Liver (tissue), 9 donors: ENCODE results near the gene TFAP2B. TPM values are rescaled to one million over a fixed set of nuclear protein-coding genes. Genes with fewer than 3 reads are reported as not detected.

ENCODE experiments used
- DNase-seq: peaks from one replicate; pipeline ENCODE4 v3.0.0-alpha.2; 2017; ENCODE audit warnings: low spot score
- H3K27ac ChIP-seq, 2 donors: one replicate each; pipeline ENCODE4 v1.7.0; 2013; ENCODE audit warnings: inconsistent platforms in 2 of 2, low read length in 2 of 2, control low read depth in 1 of 2, low read depth in 1 of 2, mild to moderate bottlenecking in 1 of 2
- H3K27me3 ChIP-seq, 4 donors: one replicate each; pipeline versions ENCODE4 v1.6.1 to v1.7.0; 2013; ENCODE audit warnings: low read length in 3 of 4, inconsistent platforms in 1 of 4, mild to moderate bottlenecking in 1 of 4, moderate library complexity in 1 of 4; ENCODE audit not compliant: control insufficient read depth in 4 of 4, insufficient read depth in 4 of 4
- H3K36me3 ChIP-seq, 4 donors: one replicate each; pipeline versions ENCODE4 v1.6.1 to v1.7.0; 2013; ENCODE audit warnings: low read length in 3 of 4, mild to moderate bottlenecking in 3 of 4, low read depth in 1 of 4, moderate library complexity in 1 of 4; ENCODE audit not compliant: control insufficient read depth in 4 of 4, insufficient read depth in 3 of 4
- H3K4me1 ChIP-seq, 4 donors: one replicate each; pipeline versions ENCODE4 v1.6.1 to v1.7.0; 2013; ENCODE audit warnings: low read length in 3 of 4, mild to moderate bottlenecking in 3 of 4, moderate library complexity in 1 of 4; ENCODE audit not compliant: control insufficient read depth in 4 of 4, insufficient read depth in 4 of 4
- H3K4me3 ChIP-seq, 3 donors: one replicate each; pipeline versions ENCODE4 v1.6.1 to v1.7.0; 2013; ENCODE audit warnings: low read length in 3 of 3, control low read depth in 1 of 3, low read depth in 1 of 3, mild to moderate bottlenecking in 1 of 3
- H3K9ac ChIP-seq, 2 donors: one replicate each; pipeline ENCODE4 v1.7.0; 2013; ENCODE audit warnings: low read length in 2 of 2, mild to moderate bottlenecking in 2 of 2, moderate library complexity in 2 of 2, control low read depth in 1 of 2, low read depth in 1 of 2
- H3K9me3 ChIP-seq, 4 donors: one replicate each; pipeline versions ENCODE4 v1.6.1 to v1.7.0; 2013; ENCODE audit warnings: low read length in 3 of 4; ENCODE audit not compliant: control insufficient read depth in 4 of 4
- ATF3 ChIP-seq: IDR thresholded peaks from 2 replicates; pipeline ENCODE4 v1.6.1; 2016; ENCODE audit warnings: antibody characterized with exemption
- EGR1 ChIP-seq, 2 donors: IDR thresholded peaks; 2 replicates each; pipeline ENCODE4 v1.6.1; 2016 to 2018; ENCODE audit warnings: antibody characterized with exemption in 2 of 2, low read depth in 2 of 2
- FOXA1 ChIP-seq: IDR thresholded peaks from 2 replicates; pipeline ENCODE4 v1.6.1; 2016; ENCODE audit warnings: antibody characterized with exemption
- HNF4A ChIP-seq, 2 donors: conservative IDR thresholded peaks; 2 replicates each; pipeline ENCODE4 v1.6.1; 2016; ENCODE audit warnings: antibody characterized with exemption in 2 of 2, mild to moderate bottlenecking in 2 of 2
- HNF4G ChIP-seq: IDR thresholded peaks from 2 replicates; pipeline ENCODE4 v1.6.1; 2016; ENCODE audit warnings: antibody characterized with exemption
- JUND ChIP-seq, 2 donors: IDR thresholded peaks; 2 replicates each; pipeline ENCODE4 v1.6.1; 2016; ENCODE audit warnings: antibody characterized with exemption in 2 of 2
- MAX ChIP-seq: IDR thresholded peaks from 2 replicates; pipeline ENCODE4 v1.6.1; 2016; ENCODE audit warnings: antibody characterized with exemption
- NR2F2 ChIP-seq: IDR thresholded peaks from 2 replicates; pipeline ENCODE4 v1.6.1; 2016; ENCODE audit warnings: antibody characterized with exemption
- REST ChIP-seq: IDR thresholded peaks from 2 replicates; pipeline ENCODE4 v1.6.1; 2016; ENCODE audit warnings: antibody characterized with exemption, mild to moderate bottlenecking
- SP1 ChIP-seq: IDR thresholded peaks from 2 replicates; pipeline ENCODE4 v1.6.1; 2018; ENCODE audit warnings: antibody characterized with exemption, mild to moderate bottlenecking
- YY1 ChIP-seq: IDR thresholded peaks from 2 replicates; pipeline ENCODE4 v1.6.1; 2016; ENCODE audit warnings: antibody characterized with exemption, mild to moderate bottlenecking
- ZBTB33 ChIP-seq: IDR thresholded peaks from 2 replicates; pipeline ENCODE4 v1.6.1; 2016; ENCODE audit warnings: antibody characterized with exemption
- WGBS: extraction: QIAGEN DNeasy Blood & Tissue Kit; methylation state at CpG from one replicate; pipeline ENCODE4 v1.1.7; 2013; 5-methylcytosine and 5-hydroxymethylcytosine counted together
- polyA plus RNA-seq, 2 donors: library from polyadenylated mRNA; stranded (reverse) in 1 of 2; unstranded in 1 of 2; fragments of 200-250 nt in 1 of 2; fragments of >200 nt in 1 of 2; fragmentation: Nextera tagmentation in 1 of 2; extraction: Ambion mirVana in 1 of 2; gene quantifications; one replicate each; pipeline versions ENCODE4 v1.2.1 to v1.2.3, GENCODE V29; 2013 to 2015
- total RNA-seq, 2 donors: library from RNA; depleted of rRNA; stranded (reverse); fragments of >200 nt; gene quantifications; one replicate each; pipeline ENCODE4 v1.2.3, GENCODE V29; 2014
- donor health status: healthy.
- donor health status: healthy.
- donor health status: healthy.
- donor health status: healthy.
- donor health status: healthy.

The TFAP2B gene
- total and polyA plus RNA-seq, 4 donors, result not detected

- H3K4me3 ChIP-seq, result no peak overlapping the region
- H3K4me1 ChIP-seq, result peaks cover 0 to 8% (median 1%) of the 10 kb centered on the region in 4 donors
- H3K27me3 ChIP-seq, result peaks cover 4 to 24% (median 9%) of the 10 kb centered on the region in 4 donors
- no peaks in the 10 kb centered on the region for H3K36me3 ChIP-seq
- H3K9me3 ChIP-seq, result peaks cover 0 to 2% (median 0%) of the 10 kb centered on the region in 4 donors
- no peak overlapping the region for H3K27ac ChIP-seq
- no peak overlapping the region for H3K9ac ChIP-seq
- no peak for TF ChIP-seq JUND (IDR thresholded peaks at IDR 0.05)
- no peak for TF ChIP-seq FOXA1
- no peak for TF ChIP-seq ATF3
- TF ChIP-seq REST, result no peak
- TF ChIP-seq YY1, result no peak
- no peak for TF ChIP-seq SP1
- no peak for TF ChIP-seq NR2F2
- no peak for TF ChIP-seq MAX
- no peak for TF ChIP-seq HNF4G
- TF ChIP-seq ZBTB33, result no peak
- TF ChIP-seq EGR1 (IDR thresholded peaks at IDR 0.05; ENCODE audit: low read depth in 2 of 2), result no peak
- no peak for TF ChIP-seq HNF4A (conservative IDR thresholded peaks at IDR 0.05)
- DNase-seq, result no peak
- 82% methylated on average over 5 of the region's 5 CpGs for WGBS
These were observed 16.3 kb downstream of the TFAP2B start for GRCh38 chr6:50834929-50835410.

GRCh38 chr6:50836231-50836630, 17.6 kb downstream of the TFAP2B start:
- Histone ChIP-seq H3K36me3 (no peaks in the 10 kb centered on the region), H3K27me3 (peaks cover 4 to 29% (median 14%) of the 10 kb centered on the region in 4 donors), H3K4me1 (peaks cover 0 to 8% (median 1%) of the 10 kb centered on the region in 4 donors), H3K27ac (no peak overlapping the region), H3K9me3 (peaks cover 0 to 2% (median 0%) of the 10 kb centered on the region in 4 donors), H3K9ac (no peak overlapping the region), H3K4me3 (no peak overlapping the region)
- no peak for TF ChIP-seq HNF4G
- WGBS, result 14% methylated on average over 22 of the region's 22 CpGs
- DNase-seq, result no peak
